GM12801 (cell line): Measurements from ENCODE around the gene RIMKLB.

Experiments
- CTCF ChIP-seq: IDR thresholded peaks from one replicate; pipeline ENCODE4 v1.5.1; 2011; ENCODE audit warnings: control low read depth; ENCODE audit not compliant: insufficient read length; ENCODE audit errors: extremely low read depth

The RIMKLB gene, protein sequence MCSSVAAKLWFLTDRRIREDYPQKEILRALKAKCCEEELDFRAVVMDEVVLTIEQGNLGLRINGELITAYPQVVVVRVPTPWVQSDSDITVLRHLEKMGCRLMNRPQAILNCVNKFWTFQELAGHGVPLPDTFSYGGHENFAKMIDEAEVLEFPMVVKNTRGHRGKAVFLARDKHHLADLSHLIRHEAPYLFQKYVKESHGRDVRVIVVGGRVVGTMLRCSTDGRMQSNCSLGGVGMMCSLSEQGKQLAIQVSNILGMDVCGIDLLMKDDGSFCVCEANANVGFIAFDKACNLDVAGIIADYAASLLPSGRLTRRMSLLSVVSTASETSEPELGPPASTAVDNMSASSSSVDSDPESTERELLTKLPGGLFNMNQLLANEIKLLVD

DNA sequence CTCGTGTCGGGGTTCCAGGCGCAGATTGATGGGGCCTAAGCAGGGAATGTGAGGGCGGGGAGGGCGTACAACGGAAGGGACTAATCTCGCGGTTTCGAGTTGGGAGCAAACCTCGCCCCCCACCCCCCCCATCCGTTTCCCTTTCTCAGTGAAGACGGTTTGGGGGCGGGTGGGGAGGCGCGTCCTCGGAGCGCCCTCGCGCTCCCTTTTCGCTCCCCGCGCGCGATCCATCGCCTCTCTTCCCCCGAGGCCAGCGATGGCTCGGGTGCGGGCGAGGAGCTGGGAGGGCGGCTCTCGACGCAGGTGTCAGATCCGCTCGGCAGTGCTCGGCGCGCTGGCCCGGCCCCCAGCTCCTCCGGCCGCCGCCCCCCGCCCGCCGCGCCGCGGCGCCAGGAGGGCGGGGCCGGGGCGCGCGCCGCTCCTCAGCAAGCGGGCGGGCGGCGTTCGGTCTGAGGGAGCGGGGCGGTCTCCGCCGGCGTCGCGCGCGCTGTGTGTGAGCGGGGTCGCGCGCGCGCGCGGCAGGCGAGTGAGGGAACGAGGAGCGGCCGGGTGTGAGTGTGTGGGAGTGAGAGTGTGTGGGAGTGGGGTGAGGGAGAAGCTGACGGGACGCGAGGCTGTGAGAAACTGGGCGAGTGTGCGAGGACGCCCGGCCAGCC lies at the start of gene RIMKLB:
TSS of gene RIMKLB (plus strand) at position 516 of the 656 bp plus-strand sequence. CDS start 15,876 bp downstream, outside the sequence.
- TF ChIP-seq CTCF: no peak

- TF ChIP-seq CTCF: no peak
Measured at GRCh38 chr12:8648576-8649205, 49.1 kb upstream of the RIMKLB start.

GRCh38 chr12:8655421-8655820 lies 42.4 kb upstream of the RIMKLB start:
- TF ChIP-seq CTCF: no peak

GRCh38 chr12:8658346-8658745 lies 39.4 kb upstream of the RIMKLB start:
- no peak for TF ChIP-seq CTCF

DNA sequence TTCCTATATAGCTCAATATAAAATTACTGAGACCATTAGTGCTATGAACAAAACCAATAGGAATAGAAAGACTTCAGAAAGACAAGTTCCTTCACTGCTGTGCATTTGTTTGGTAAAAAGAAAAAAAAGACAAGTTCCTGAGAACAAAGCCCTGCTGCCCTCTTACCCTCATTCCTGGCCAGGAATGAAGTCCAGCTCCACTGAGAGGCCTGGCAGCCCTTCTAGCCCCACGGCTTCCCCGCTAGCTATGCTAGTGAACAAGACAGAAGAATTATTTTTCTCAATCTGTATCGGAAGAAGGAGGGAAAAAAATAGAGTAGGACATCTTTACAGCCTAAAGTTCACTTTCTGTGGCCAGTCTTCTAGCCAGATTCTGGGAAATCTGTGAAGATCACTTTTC lies 36.8 kb upstream of the RIMKLB start:
- TF ChIP-seq CTCF: no peak

DNA sequence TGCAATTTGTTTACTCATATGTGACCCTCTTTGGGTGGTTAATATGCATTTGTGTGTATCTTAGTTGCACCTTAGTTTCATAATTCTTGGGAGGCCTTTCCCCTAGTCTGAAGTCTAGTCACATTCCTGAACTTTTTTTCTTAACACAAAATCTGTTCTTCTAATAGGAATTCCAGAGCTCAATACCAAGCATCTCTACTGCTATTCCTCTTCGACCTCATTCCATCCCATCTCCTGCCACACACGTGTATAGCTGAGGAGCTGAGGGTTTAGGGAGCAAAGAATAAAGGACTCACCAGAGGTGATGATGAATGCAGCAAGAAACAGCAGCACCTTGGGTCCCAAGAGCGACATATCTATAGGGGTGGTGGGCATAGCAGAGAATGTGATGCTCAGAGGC lies 36.0 kb upstream of the RIMKLB start:
- no peak for TF ChIP-seq CTCF

GRCh38 chr12:8662593-8662992 lies 35.2 kb upstream of the RIMKLB start, which contains the start of gene MFAP5:
MFAP5 (minus strand) TSS chr12:8662826; CDS start chr12:8662104, 722 bp downstream.
- no peak for TF ChIP-seq CTCF
